ENCODE measurements around the gene GPATCH3. TPM values are rescaled to one million over a fixed set of nuclear protein-coding genes. Genes with fewer than 3 reads are reported as not detected.
A peak's percentile ranks its signal among the peaks of the same experiment; 100 is the strongest.

GPATCH3 gene
- total and polyA plus RNA-seq, 2 of the 8 experiments (the other 6 are each of a cell fraction or from before 2014, with no cell fraction given): 7.9 to 17.4 TPM

DNA sequence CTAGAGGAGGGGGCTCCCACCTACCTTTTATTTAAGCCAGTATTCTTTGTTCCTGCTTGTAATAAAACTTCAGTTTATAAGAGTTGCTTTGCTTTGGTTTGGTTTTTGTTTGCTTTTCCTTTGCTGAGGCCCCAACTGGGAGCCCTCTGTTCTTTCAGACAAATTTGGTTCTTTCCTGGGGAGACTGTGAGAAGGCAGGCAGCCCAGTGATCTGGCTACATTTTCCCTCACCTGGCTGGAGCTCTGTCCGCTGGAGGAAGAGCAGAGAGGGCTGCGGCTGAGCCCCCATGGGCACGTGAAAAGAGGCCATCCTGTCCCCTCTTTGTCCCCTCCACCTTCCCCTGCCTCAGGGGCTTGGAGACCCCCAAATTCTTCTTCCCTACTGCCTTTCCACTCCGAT, 44.6 kb downstream of the GPATCH3 start:
- Histone ChIP-seq H2BK120ac (replicated peaks; ENCODE audit: low read depth, low read length) (no peak overlapping the region), H3K79me2 (ENCODE audit: control insufficient read depth in 1 of 2, insufficient read depth in 2 of 2, low read length in 2 of 2) (no peaks in the 10 kb centered on the region), H2AK5ac (ENCODE audit: low read depth, low read length) (no peak overlapping the region), H3K23me2 (ENCODE audit: low read depth, low read length) (no peaks in the 10 kb centered on the region), H2BK15ac (ENCODE audit: low read length) (no peak overlapping the region), H2BK12ac (ENCODE audit: low read depth, low read length) (no peak overlapping the region), H3K4ac (replicated peaks; ENCODE audit: insufficient read length, low read depth, low read length) (no peak overlapping the region), H4K8ac (ENCODE audit: extremely low read depth, insufficient read depth, low read length) (peak overlapping the region; percentile 30; the same call in 1 of the 2 replicates), H3K4me3 (ENCODE audit: extremely low read depth in 1 of 4, insufficient read depth in 2 of 4, low read depth in 3 of 4, low read length in 4 of 4) (no peak overlapping the region), H3K18ac (ENCODE audit: extremely low read depth, low read length) (no peak overlapping the region), H2BK5ac (ENCODE audit: low read depth, low read length) (no peak overlapping the region), H3K79me1 (ENCODE audit: low read depth, low read length) (no peaks in the 10 kb centered on the region), H2AFZ (ENCODE audit: low read length) (no peak overlapping the region), H3K27me3 (replicated peaks in 1 of 4; ENCODE audit: control insufficient read depth in 3 of 4, extremely low read depth in 1 of 4, insufficient read depth in 3 of 4, low read length in 3 of 4) (no peaks in the 10 kb centered on the region; a peak in 1 of 7 replicates), H3K27ac (ENCODE audit: low read depth, low read length) (no peak overlapping the region), H3K4me1 (replicated peaks in 1 of 4; ENCODE audit: control insufficient read depth in 3 of 4, insufficient read depth in 4 of 4, low read length in 3 of 4) (peaks cover 0 to 10% (median 6%) of the 10 kb centered on the region in 4 experiments; a peak in 6 of 7 replicates), H3K56ac (replicated peaks; ENCODE audit: insufficient read length, low read depth, low read length) (no peak overlapping the region), H4K5ac (ENCODE audit: insufficient read length, low read depth, low read length) (no peak overlapping the region), H4K91ac (replicated peaks; ENCODE audit: insufficient read length, low read length) (no peak overlapping the region), H2BK20ac (ENCODE audit: low read length) (no peak overlapping the region), H3K9me3 (ENCODE audit: insufficient read depth in 2 of 2, low read depth in 1 of 2, low read length in 1 of 2) (no peaks in the 10 kb centered on the region), H4K20me1 (replicated peaks in 1 of 2; ENCODE audit: control insufficient read depth in 1 of 2, insufficient read depth in 2 of 2, low read length in 2 of 2) (peaks cover 0 to 5% of the 10 kb centered on the region in 2 experiments), H3K36me3 (ENCODE audit: control insufficient read depth in 2 of 4, insufficient read depth in 4 of 4, low read length in 3 of 4) (peaks cover 0 to 12% (median 5%) of the 10 kb centered on the region in 4 experiments; a peak in 5 of 8 replicates), H3K9ac (replicated peaks in 1 of 4; ENCODE audit: extremely low read depth in 1 of 4, low read depth in 3 of 4, low read length in 3 of 4) (no peak overlapping the region), H3K4me2 (ENCODE audit: insufficient read depth in 1 of 2, low read depth in 2 of 2, low read length in 2 of 2) (no peak overlapping the region), H3K14ac (ENCODE audit: insufficient read length) (no peak overlapping the region), H3K23ac (ENCODE audit: insufficient read length) (no peak overlapping the region)
- FAIRE-seq (no peak), DNase-seq (ENCODE audit: low read depth in 1 of 2, low spot score in 2 of 2) (no peak)
- CTCF ChIA-PET (ENCODE audit: partially characterized antibody): interaction anchor here (0.6 to 22.8 kb wide), 11 partner anchors 8 to 314 kb away, joined by 3 to 547 read pairs (median 4); partner anchors contain the start of genes GPN2 and SFN
- 84% methylated on average over 4 of the region's 4 CpGs; no CpG with 5 or more reads in 1 of the 2 experiments for WGBS, 2 experiments (ENCODE audit: extremely low coverage in 1 of 2, insufficient coverage in 1 of 2, insufficient read length in 1 of 2, insufficient replicate concordance in 2 of 2, low coverage in 1 of 2, low lambda C conversion rate in 2 of 2, missing lambda C conversion rate in 1 of 2)
- POLR2A ChIA-PET (ENCODE audit: partially characterized antibody): interaction anchor here (0.6 to 2.2 kb wide), 7 partner anchors 10 to 144 kb away, joined by 3 to 7 read pairs (median 4); partner anchors contain the start of gene GPN2
- TF ChIP-seq, protein P1, sequence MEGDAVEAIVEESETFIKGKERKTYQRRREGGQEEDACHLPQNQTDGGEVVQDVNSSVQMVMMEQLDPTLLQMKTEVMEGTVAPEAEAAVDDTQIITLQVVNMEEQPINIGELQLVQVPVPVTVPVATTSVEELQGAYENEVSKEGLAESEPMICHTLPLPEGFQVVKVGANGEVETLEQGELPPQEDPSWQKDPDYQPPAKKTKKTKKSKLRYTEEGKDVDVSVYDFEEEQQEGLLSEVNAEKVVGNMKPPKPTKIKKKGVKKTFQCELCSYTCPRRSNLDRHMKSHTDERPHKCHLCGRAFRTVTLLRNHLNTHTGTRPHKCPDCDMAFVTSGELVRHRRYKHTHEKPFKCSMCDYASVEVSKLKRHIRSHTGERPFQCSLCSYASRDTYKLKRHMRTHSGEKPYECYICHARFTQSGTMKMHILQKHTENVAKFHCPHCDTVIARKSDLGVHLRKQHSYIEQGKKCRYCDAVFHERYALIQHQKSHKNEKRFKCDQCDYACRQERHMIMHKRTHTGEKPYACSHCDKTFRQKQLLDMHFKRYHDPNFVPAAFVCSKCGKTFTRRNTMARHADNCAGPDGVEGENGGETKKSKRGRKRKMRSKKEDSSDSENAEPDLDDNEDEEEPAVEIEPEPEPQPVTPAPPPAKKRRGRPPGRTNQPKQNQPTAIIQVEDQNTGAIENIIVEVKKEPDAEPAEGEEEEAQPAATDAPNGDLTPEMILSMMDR (IDR thresholded peaks at IDR 0.05; ENCODE audit: control extremely low read depth in 1 of 3, insufficient read depth in 1 of 3, low read depth in 1 of 3, low read length in 3 of 3): no peak
- TF ChIP-seq NANOG (IDR thresholded peaks at IDR 0.05; ENCODE audit: insufficient read depth, low read depth, low read length, poor library complexity, severe bottlenecking) (no peak), BCL11A (IDR thresholded peaks at IDR 0.05; ENCODE audit: low read depth in 2 of 2, low read length in 2 of 2) (no peak), YY1 (IDR thresholded peaks at IDR 0.05; ENCODE audit: low read depth, low read length) (no peak), GTF2F1 (IDR thresholded peaks at IDR 0.05; ENCODE audit: borderline replicate concordance, low read depth, low read length) (no peak), USF2 (IDR thresholded peaks at IDR 0.05; ENCODE audit: low read length) (no peak)

All from H1 (cell line).